HCT116 (cell line): ENCODE data around the gene CNTROB. TPM values are rescaled to one million over a fixed set of nuclear protein-coding genes. Genes with fewer than 3 reads are reported as not detected.

Source experiments
- ATAC-seq: fragments of 200-7000 bp; cut with Tn5 transposase; 2 replicates; pipeline ENCODE4 v1.9.1; 2020; ENCODE audit warnings: mild to moderate bottlenecking, moderate library complexity
- BruUV-seq: library from RNA; stranded (reverse); fragments of 400-500 nt; replicated peaks from 2 replicates; lab custom pipeline; 2021; lab: Mats Ljungman, UMichigan
- CTCF ChIA-PET: fragments of 300-600 bp; sonication (Branson Sonifier 250); formaldehyde crosslinking; loops from one replicate; lab custom pipeline; 2021; ENCODE audit warnings: antibody characterized with exemption; lab: Charles Lee
- POLR2A ChIA-PET: fragments of 300-600, 350-600 bp; sonication (Branson Sonifier 250); formaldehyde crosslinking; loops from one replicate; lab custom pipeline; 2021; ENCODE audit warnings: antibody characterized with exemption; lab: Charles Lee
- RAD21 ChIA-PET, 2 experiments: fragments of 300-600 bp; sonication (Branson Sonifier 250); formaldehyde crosslinking; loops; one replicate each; lab custom pipeline; 2023; ENCODE audit warnings: low total read pairs in 2 of 2; ENCODE audit not compliant: uncharacterized antibody in 2 of 2, unreplicated experiment in 2 of 2, low non-redundant PET in 1 of 2; lab: Charles Lee
- DNase-seq: peaks from one replicate; pipeline ENCODE4 v3.0.0-alpha.2; 2010; ENCODE audit warnings: low read depth, low spot score
- H2AFZ ChIP-seq: fragments of 200-600 bp; shearing (Covaris generic), sonication (generic); 2 replicates; pipeline ENCODE4 v1.6.1; 2017; ENCODE audit warnings: low read depth, mixed run types, mixed read lengths, antibody characterized with exemption, low read length; ENCODE audit not compliant: poor library complexity, severe bottlenecking
- H3K27ac ChIP-seq: 2 replicates; pipeline ENCODE4 v1.5.1; 2012; ENCODE audit warnings: low read depth, low read length
- H3K27me3 ChIP-seq: fragments of 200-600 bp; sonication (generic); 2 replicates; pipeline ENCODE4 v1.6.1; 2016; ENCODE audit warnings: mixed run types, low read length, mixed read lengths; ENCODE audit not compliant: insufficient read depth
- H3K36me3 ChIP-seq, 2 experiments: fragments of 200-500 bp in 1 of 2; fragments of 200-600 bp in 1 of 2; sonication (Bioruptor generic) in 1 of 2; sonication (generic) in 1 of 2; 2 replicates each; pipeline versions ENCODE4 v1.5.1 to v1.6.1; 2014 to 2016; ENCODE audit warnings: low read length in 2 of 2, inconsistent platforms in 1 of 2, mixed read lengths in 1 of 2, mixed run types in 1 of 2; ENCODE audit not compliant: insufficient read depth in 2 of 2, control insufficient read depth in 1 of 2
- H3K4me1 ChIP-seq, 2 experiments: fragments of 200-600 bp in 1 of 2; sonication (generic) in 1 of 2; 2 replicates each; pipeline versions ENCODE4 v1.5.1 to v1.6.1; 2012 to 2017; ENCODE audit warnings: low read length in 2 of 2, inconsistent platforms in 1 of 2, mild to moderate bottlenecking in 1 of 2, mixed read lengths in 1 of 2, mixed run types in 1 of 2, moderate library complexity in 1 of 2; ENCODE audit not compliant: insufficient read depth in 2 of 2, control insufficient read depth in 1 of 2
- H3K4me2 ChIP-seq: fragments of 200-600 bp; sonication (generic); 2 replicates; pipeline ENCODE4 v1.6.1; 2017; ENCODE audit warnings: mixed run types, low read length, mixed read lengths
- H3K4me3 ChIP-seq, 2 experiments: fragments of 200-600 bp in 1 of 2; sonication (generic) in 1 of 2; replicated peaks in 1 of 2; 2 replicates each; pipeline ENCODE4 v1.5.1; 2011 to 2016; ENCODE audit warnings: low read length in 2 of 2, control low read depth in 1 of 2, low read depth in 1 of 2, mild to moderate bottlenecking in 1 of 2, mixed read lengths in 1 of 2, mixed run types in 1 of 2
- H3K79me2 ChIP-seq: fragments of 200-600 bp; sonication (generic); 2 replicates; pipeline ENCODE4 v1.6.1; 2017; ENCODE audit warnings: mild to moderate bottlenecking, mixed run types, low read length, moderate library complexity, mixed read lengths; ENCODE audit not compliant: insufficient read depth
- H3K9ac ChIP-seq: fragments of 200-600 bp; sonication (generic); 2 replicates; pipeline ENCODE4 v1.6.1; 2016; ENCODE audit warnings: low read length, mixed read lengths
- H3K9me2 ChIP-seq: fragments of 200-600 bp; sonication (generic), shearing (Covaris generic); 2 replicates; pipeline ENCODE4 v1.6.1; 2017; ENCODE audit warnings: mixed run types, mild to moderate bottlenecking, moderate library complexity; ENCODE audit not compliant: insufficient read depth
- H3K9me3 ChIP-seq, 2 experiments: fragments of 200-500 bp in 1 of 2; fragments of 200-600 bp in 1 of 2; sonication (Bioruptor generic) in 1 of 2; sonication (generic) in 1 of 2; 2 replicates each; pipeline ENCODE4 v1.6.1; 2014 to 2017; ENCODE audit warnings: low read length in 2 of 2, mixed read lengths in 2 of 2, inconsistent platforms in 1 of 2, low read depth in 1 of 2, mild to moderate bottlenecking in 1 of 2, mixed run types in 1 of 2, moderate library complexity in 1 of 2; ENCODE audit not compliant: control insufficient read depth in 1 of 2, insufficient read depth in 1 of 2
- H4K20me1 ChIP-seq: fragments of 200-600 bp; sonication (generic), shearing (Covaris generic); 2 replicates; pipeline ENCODE4 v1.6.1; 2017; ENCODE audit warnings: mixed run types, mild to moderate bottlenecking, moderate library complexity; ENCODE audit not compliant: insufficient read depth
- ATF3 ChIP-seq: IDR thresholded peaks from 2 replicates; pipeline ENCODE4 v1.6.1; 2012
- CBX3 ChIP-seq: IDR thresholded peaks from 2 replicates; pipeline ENCODE4 v1.6.1; 2012; ENCODE audit warnings: low read depth
- EGR1 ChIP-seq: IDR thresholded peaks from 2 replicates; pipeline ENCODE4 v1.6.1; 2012; ENCODE audit warnings: low read depth
- EZH2phosphoT487 ChIP-seq: fragments of 200-600 bp; IDR thresholded peaks from 2 replicates; pipeline ENCODE4 v1.6.1; 2018; ENCODE audit warnings: antibody characterized with exemption, borderline replicate concordance
- POLR2A ChIP-seq: IDR thresholded peaks from 2 replicates; pipeline ENCODE4 v1.7.0; 2011; ENCODE audit warnings: borderline replicate concordance; ENCODE audit not compliant: insufficient read depth, insufficient read length; ENCODE audit errors: extremely low read depth
- RAD21 ChIP-seq: IDR thresholded peaks from 2 replicates; pipeline ENCODE4 v1.6.1; 2012; ENCODE audit warnings: low read depth, mild to moderate bottlenecking
- REST ChIP-seq: IDR thresholded peaks from 2 replicates; pipeline ENCODE4 v1.6.1; 2012; ENCODE audit warnings: low read depth
- TCF7L2 ChIP-seq: IDR thresholded peaks from 2 replicates; pipeline ENCODE4 v1.7.0; 2011; ENCODE audit warnings: borderline replicate concordance, inconsistent platforms; ENCODE audit not compliant: insufficient read depth, insufficient read length; ENCODE audit errors: extremely low read depth
- YY1 ChIP-seq: IDR thresholded peaks from 2 replicates; pipeline ENCODE4 v1.6.1; 2011; ENCODE audit warnings: low read length, low read depth, moderate library complexity, mild to moderate bottlenecking; ENCODE audit not compliant: insufficient replicate concordance; ENCODE audit errors: extremely low read depth
- ZBTB33 ChIP-seq: IDR thresholded peaks from 2 replicates; pipeline ENCODE4 v1.6.1; 2011; ENCODE audit warnings: mild to moderate bottlenecking, low read length, moderate library complexity; ENCODE audit not compliant: insufficient replicate concordance; ENCODE audit errors: extremely low read depth
- ZNF274 ChIP-seq: fragments of 200-500 bp; sonication (Bioruptor generic); IDR thresholded peaks from 2 replicates; pipeline ENCODE4 v1.6.1; 2014; ENCODE audit warnings: mild to moderate bottlenecking, low read depth, low read length, inconsistent platforms
- intact Hi-C: fragments of 100-400 bp; cut with micrococcal nuclease; formaldehyde crosslinking; loops from 2 replicates; pipeline ENCODE4 v1.10.0; 2022
- total RNA-seq: library from RNA; stranded (reverse); gene quantifications from one replicate; pipeline ENCODE4 v1.2.1, GENCODE V29; 2021; ENCODE audit not compliant: unreplicated experiment

The CNTROB gene
- total RNA-seq, 1 experiment from 2014 or later, result 54.6 TPM

GRCh38 chr17:7984904-7985303 is 52.9 kb downstream of the CNTROB start:
- Histone ChIP-seq H2AFZ (no peak overlapping the region), H3K9me2 (no peaks in the 10 kb centered on the region), H3K9ac (no peak overlapping the region), H3K36me3 (no peaks in the 10 kb centered on the region), H3K27me3 (no peaks in the 10 kb centered on the region), H3K9me3 (no peaks in the 10 kb centered on the region), H3K4me2 (no peak overlapping the region), H3K79me2 (no peaks in the 10 kb centered on the region), H3K4me1 (peaks cover 4 to 11% of the 10 kb centered on the region in 2 experiments; a peak in 3 of 4 replicates)
- CTCF ChIA-PET, result interaction anchor here (1.0 kb wide), 1 partner anchor 15 kb away, joined by 3 read pairs; no protein-coding TSS in a partner anchor
- RAD21 ChIA-PET, result no interaction called here
- POLR2A ChIA-PET, result no interaction called here
- DNase-seq, result no peak
- intact Hi-C loops, result no loop called here
- TF ChIP-seq YY1, result no peak
- no peak for TF ChIP-seq EGR1
- TF ChIP-seq EZH2phosphoT487, result no peak
- TF ChIP-seq ZBTB33, result no peak
- TF ChIP-seq REST, result no peak
- TF ChIP-seq POLR2A, result no peak
- no peak for TF ChIP-seq TCF7L2
- TF ChIP-seq ATF3, result no peak
- TF ChIP-seq ZNF274, result no peak
- TF ChIP-seq CBX3, result no peak
- no peak for TF ChIP-seq RAD21
- TF ChIP-seq, all 23 proteins: peak for 0
- Histone ChIP-seq H4K20me1 (no peaks in the 10 kb centered on the region), H3K4me3 (no peak overlapping the region), H3K27ac (no peak overlapping the region)
- no peak for ATAC-seq
- BruUV-seq, result no TSS peak
